Kidney capillary endothelial cell (primary cell): ENCODE measurements around the gene SALL4.
"Not testable (repeated sequence)": the region's sequence is repeated elsewhere in the genome, so short reads cannot be mapped to it uniquely, and the experiment has no call there.

Source experiments
- DNase-seq: peaks from one replicate; pipeline ENCODE4 v3.0.0-alpha.2; 2018; ENCODE audit warnings: low spot score

The SALL4 gene

GRCh38 chr20:51802170-51802751 lies at the start of gene SALL4:
Gene SALL4 (minus strand): TSS chr20:51802521. CDS start chr20:51802408, 113 bp downstream.
- DNase-seq: no peak

- no peak for DNase-seq
Observed at GRCh38 chr20:51848346-51848745, 46.0 kb upstream of the SALL4 start.

- no peak for DNase-seq
Observed at GRCh38 chr20:51840865-51841264, 38.5 kb upstream of the SALL4 start.

GRCh38 chr20:51837876-51838420 lies 35.6 kb upstream of the SALL4 start:
- DNase-seq: no peak

GRCh38 chr20:51837436-51837835 lies 35.1 kb upstream of the SALL4 start:
- DNase-seq: no peak

GRCh38 chr20:51833326-51833725 lies 31.0 kb upstream of the SALL4 start:
- DNase-seq: no peak

- no peak for DNase-seq
Observed at GRCh38 chr20:51832276-51832675, 30.0 kb upstream of the SALL4 start.

- DNase-seq: no peak
Observed at GRCh38 chr20:51831866-51832265, 29.5 kb upstream of the SALL4 start.

- DNase-seq: no peak
Observed at GRCh38 chr20:51830538-51830937, 28.2 kb upstream of the SALL4 start.

GRCh38 chr20:51828762-51829161 lies 26.4 kb upstream of the SALL4 start:
- DNase-seq: no peak

GRCh38 chr20:51826372-51826771 lies 24.1 kb upstream of the SALL4 start:
- no peak for DNase-seq

- no peak for DNase-seq
Observed at GRCh38 chr20:51818479-51819008, 16.2 kb upstream of the SALL4 start.

- DNase-seq: not testable (repeated sequence)
Observed at GRCh38 chr20:51816856-51817255, 14.5 kb upstream of the SALL4 start.

- DNase-seq: no peak
Observed at GRCh38 chr20:51815383-51816076, 13.2 kb upstream of the SALL4 start.

- no peak for DNase-seq
Observed at GRCh38 chr20:51812861-51813260, 10.5 kb upstream of the SALL4 start.

- no peak for DNase-seq
Observed at GRCh38 chr20:51811514-51812128, 9.3 kb upstream of the SALL4 start.

GRCh38 chr20:51811042-51811355 lies 8.7 kb upstream of the SALL4 start:
- no peak for DNase-seq

GRCh38 chr20:51810155-51811041 lies 8.1 kb upstream of the SALL4 start:
- no peak for DNase-seq

GRCh38 chr20:51807720-51808250 lies 5.5 kb upstream of the SALL4 start:
- no peak for DNase-seq

GRCh38 chr20:51804754-51805153 lies 2.4 kb upstream of the SALL4 start:
- DNase-seq: no peak

- no peak for DNase-seq
Observed at GRCh38 chr20:51803148-51803854, 980 bp upstream of the SALL4 start.
